ENCODE results near the gene SDK1.

DNA sequence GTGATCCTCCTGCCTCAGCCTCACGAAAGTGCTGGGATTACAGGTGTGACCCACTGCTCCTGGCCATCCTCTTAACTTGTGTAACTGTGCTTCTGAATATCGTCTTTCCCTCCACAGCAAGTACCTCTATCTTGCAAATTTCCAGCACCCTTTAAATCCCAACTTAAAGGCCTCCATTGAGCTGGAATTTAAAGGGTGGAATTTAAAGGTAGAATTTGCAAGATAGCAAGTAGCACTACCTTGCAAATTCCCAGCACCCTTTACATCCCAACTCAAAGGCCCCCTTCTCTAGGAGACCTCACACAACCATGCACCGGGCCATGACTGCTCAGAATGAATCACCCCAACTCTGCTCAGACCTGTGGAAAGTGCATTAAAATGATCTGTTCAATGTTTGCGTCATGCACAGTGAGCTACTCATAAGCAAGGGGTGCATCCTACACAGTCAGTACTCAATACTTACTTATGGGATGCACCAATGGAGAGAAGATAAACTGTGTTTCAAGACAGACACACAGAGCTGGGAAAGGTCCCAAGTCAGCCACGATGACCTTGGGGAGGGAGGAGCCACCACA is 17.8 kb upstream of the SDK1 start:
- no peak for TF ChIP-seq POLR2A (IDR thresholded peaks at IDR 0.05)
- TF ChIP-seq, protein P1, sequence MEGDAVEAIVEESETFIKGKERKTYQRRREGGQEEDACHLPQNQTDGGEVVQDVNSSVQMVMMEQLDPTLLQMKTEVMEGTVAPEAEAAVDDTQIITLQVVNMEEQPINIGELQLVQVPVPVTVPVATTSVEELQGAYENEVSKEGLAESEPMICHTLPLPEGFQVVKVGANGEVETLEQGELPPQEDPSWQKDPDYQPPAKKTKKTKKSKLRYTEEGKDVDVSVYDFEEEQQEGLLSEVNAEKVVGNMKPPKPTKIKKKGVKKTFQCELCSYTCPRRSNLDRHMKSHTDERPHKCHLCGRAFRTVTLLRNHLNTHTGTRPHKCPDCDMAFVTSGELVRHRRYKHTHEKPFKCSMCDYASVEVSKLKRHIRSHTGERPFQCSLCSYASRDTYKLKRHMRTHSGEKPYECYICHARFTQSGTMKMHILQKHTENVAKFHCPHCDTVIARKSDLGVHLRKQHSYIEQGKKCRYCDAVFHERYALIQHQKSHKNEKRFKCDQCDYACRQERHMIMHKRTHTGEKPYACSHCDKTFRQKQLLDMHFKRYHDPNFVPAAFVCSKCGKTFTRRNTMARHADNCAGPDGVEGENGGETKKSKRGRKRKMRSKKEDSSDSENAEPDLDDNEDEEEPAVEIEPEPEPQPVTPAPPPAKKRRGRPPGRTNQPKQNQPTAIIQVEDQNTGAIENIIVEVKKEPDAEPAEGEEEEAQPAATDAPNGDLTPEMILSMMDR (IDR thresholded peaks at IDR 0.05 in 4 of 5, conservative IDR thresholded peaks at IDR 0.05 in 1 of 5), result no peak
